NCI-H226 (cell line): ENCODE results near the gene GAL3ST3.
A peak's percentile ranks its signal among the peaks of the same experiment; 100 is the strongest.
"Not testable (repeated sequence)": the region's sequence is repeated elsewhere in the genome, so short reads cannot be mapped to it uniquely, and the experiment has no call there.

ENCODE experiments used
- DNase-seq: peaks from one replicate; pipeline ENCODE4 v3.0.0-alpha.2; 2015

The GAL3ST3 gene

GRCh38 chr11:66042996-66043906 is 5.7 kb downstream of the GAL3ST3 start:
- no peak for DNase-seq

GRCh38 chr11:66042227-66042995 is 6.5 kb downstream of the GAL3ST3 start:
- no peak for DNase-seq

DNA sequence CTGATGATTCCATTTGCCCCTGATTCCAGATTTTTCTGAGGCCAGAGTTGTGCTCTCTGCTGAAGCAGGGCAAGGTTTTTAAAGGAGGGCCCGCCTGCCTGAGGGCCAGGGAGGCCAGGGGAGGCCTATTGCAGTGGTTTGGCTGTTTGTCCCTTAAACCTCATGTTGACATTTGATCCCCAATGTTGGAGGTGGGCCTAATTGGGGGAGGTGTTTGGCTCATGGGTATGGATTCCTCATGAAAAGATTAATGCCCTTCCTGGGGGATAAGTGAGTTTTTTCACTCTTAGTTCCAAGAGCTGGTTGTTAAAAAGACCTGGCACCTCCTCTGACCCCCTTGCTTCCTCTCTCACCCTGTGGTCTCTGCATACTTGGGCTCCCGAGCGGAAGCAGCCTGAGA is 9.2 kb downstream of the GAL3ST3 start:
- DNase-seq: no peak

GRCh38 chr11:66037327-66037726 is 11.6 kb downstream of the GAL3ST3 start:
- DNase-seq: no peak

GRCh38 chr11:66036334-66036710 is 12.6 kb downstream of the GAL3ST3 start:
- no peak for DNase-seq

DNA sequence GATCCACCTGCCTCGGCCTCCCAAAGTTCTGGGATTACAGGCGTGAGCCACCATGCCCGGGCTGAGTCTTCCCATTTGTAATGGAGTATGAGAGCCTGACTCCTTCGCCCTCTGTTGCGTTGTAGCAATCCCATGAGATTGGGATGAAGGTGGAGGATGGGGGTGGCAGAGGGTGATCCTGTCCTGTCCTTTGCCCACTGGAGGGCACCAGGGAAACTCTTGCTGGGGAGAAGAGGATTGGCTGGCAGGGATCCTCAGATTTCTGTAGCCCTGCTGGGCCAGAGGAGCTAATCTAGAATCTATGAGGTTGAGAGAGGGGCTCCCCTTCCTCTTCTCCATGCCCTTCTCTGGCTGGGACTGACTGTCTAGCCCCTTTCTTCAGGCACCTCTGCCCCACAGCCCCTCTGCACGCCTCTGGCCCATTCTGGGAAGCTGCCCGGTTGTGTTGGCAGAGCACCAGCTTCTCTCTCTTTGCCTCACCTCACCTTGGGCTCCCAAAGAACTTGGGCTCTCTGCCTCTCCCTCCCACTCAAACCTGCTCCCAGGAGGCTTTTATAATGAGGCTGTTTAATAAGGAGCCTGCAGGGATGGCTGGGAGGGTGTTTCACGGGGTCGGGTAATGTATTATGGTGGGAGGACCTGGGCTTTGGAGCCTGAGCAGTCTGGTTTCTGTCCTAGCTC is 13.2 kb downstream of the GAL3ST3 start:
- no peak for DNase-seq

GRCh38 chr11:66032957-66033735 is 15.8 kb downstream of the GAL3ST3 start:
- no peak for DNase-seq

GRCh38 chr11:66026017-66026529 is 22.9 kb downstream of the GAL3ST3 start, which contains the start of gene CATSPER1:
Gene CATSPER1 (minus strand): TSS chr11:66026479. CDS start chr11:66026379, 100 bp downstream.
- DNase-seq: no peak

DNA sequence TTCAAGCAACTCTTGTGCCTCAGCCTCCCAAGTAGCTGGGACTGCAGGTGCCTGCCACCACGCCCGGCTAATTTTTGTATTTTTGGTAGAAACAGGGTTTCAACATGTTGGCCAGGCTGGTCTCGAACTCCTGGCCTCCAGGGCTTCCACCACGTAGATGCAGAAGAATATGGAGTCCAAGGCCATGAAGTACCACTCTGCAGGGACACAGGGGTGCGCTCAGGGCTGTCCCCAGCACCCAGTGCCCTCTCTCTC is 25.8 kb downstream of the GAL3ST3 start:
- DNase-seq: not testable (repeated sequence)

GRCh38 chr11:66022401-66023185 is 26.4 kb downstream of the GAL3ST3 start:
- DNase-seq: peak; percentile 58

- DNase-seq: peak; percentile 57
Measured at GRCh38 chr11:66020618-66021357, 28.2 kb downstream of the GAL3ST3 start.

DNA sequence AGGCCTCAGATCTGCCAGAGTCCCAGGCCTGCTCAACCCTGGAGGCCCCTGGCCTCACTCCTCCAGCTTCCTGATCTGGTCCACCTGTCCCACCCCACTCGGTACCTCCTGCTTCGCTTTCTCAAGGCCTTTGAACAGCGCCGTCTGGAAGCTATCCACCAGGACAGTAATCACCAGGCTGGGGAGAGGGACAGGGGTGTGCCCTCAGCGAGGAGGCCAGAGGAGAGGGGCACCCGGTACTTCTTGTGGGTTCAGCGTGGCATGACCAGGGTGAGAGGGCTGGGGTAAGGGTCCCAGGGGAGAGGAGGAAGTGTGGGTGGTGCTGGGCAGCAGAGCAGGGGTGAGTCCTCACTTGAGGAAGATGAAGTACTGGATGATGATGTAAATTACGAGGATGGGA is 28.7 kb downstream of the GAL3ST3 start:
- no peak for DNase-seq

DNA sequence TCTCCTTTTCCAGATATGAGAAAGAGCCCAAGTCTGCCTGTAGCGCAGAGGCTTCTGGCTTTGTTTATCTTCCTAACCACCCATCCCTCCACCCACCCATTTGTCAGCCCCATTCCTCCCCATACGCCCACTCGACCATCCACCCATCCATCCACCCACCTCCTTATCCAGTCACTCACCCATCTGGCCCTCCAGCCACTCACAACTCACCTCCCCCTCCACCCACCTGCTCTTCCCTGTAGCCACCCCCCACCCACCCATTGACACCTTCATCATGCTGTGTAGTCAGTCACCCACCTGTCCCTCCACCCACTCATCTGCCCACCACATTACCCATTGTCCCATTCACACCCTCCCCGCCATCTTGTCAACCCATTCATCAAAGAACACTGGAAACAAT is 31.6 kb downstream of the GAL3ST3 start:
- no peak for DNase-seq

DNA sequence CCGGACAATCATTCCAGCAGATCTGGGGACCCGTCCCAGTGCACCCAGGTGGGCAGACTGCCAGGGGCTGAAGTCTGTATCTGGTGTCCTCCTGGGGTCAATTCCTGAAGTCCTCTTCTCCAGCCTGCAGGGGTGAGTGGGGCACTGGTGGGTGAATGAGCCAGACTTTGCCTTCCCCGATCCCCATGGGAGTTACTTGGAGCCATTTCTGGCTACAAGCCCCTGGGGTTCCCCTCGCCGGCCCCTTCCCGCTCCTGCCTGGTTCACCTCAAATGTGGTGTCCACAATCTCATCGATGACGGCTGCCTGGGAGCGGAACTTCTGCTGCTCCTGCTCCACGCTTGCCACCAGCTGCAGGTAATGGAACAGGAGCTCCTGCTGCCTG is 32.2 kb downstream of the GAL3ST3 start:
- DNase-seq: no peak

DNA sequence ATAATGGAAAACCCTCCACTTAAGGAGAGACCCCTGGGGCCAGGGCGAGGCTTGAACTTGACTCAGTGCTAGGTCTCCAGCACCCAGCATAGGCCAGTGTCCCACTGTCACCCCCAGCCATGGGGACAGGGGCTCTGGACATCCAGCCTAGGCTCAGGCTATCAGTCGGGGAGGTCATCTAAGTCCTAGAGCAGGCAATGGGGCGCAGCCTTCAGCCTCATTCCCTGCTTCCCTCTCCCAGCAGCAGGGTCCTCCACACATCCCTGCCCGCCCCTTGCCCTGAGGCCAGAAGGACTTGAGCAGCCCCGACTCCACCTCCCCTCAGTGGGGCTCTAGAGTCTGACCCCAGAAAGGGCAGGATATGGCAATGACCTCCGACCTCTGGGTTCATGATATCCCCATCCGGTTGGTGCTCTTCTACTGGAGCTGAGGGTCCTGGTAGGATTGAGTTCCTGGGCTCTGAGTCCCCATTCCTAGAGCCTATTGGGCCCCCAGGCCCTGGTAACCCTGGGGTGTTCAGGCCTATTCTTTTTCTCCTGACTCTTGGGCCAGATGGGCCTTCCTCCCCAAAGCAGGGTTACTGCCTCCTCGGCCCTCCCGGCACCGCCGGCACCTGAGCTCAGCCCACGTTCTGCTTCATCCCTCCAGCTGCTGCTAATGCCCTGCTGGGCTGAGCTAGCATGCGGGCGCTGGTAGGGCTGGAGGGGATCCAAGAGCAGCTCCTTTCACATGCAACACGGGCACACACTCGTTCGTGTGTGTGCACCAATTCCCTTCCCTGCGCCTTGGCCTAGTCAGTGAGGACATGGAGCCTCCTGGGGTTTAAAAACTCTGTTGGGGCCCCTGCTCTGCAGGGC is 32.8 kb downstream of the GAL3ST3 start:
- DNase-seq: no peak

GRCh38 chr11:66015454-66015881 is 33.5 kb downstream of the GAL3ST3 start:
- peak; percentile 61 for DNase-seq

DNA sequence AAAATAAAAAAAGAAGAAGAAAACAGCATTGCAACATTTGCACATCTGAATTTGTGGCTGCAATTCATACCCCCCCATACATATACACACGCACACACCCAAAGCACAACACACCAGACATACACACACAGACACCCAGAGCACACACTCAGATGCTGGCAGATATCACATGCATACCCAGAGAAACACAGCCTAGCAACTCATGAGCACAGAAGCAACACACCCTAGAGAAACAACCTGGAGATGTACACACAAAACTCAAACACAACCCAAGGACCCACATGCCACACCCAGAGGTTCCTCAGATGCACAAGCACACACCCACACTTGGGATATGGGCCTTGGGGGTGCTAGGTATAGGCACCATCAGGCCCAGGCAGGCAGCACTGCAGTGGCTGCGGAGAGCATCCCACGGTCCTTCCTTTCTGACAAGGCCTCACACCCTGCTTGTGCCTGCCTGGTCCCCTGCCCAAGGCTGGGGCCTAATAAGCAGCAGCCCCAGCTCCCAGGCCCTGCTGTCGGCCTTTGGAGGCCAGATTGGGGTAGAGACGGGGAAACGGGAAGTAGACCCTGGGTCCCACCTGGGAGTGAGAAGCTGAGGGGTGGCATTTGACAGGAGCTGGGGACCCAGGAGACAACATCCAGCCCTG is 34.0 kb downstream of the GAL3ST3 start:
- DNase-seq: no peak

- no peak for DNase-seq
Measured at GRCh38 chr11:66013762-66014100, 35.2 kb downstream of the GAL3ST3 start.

DNA sequence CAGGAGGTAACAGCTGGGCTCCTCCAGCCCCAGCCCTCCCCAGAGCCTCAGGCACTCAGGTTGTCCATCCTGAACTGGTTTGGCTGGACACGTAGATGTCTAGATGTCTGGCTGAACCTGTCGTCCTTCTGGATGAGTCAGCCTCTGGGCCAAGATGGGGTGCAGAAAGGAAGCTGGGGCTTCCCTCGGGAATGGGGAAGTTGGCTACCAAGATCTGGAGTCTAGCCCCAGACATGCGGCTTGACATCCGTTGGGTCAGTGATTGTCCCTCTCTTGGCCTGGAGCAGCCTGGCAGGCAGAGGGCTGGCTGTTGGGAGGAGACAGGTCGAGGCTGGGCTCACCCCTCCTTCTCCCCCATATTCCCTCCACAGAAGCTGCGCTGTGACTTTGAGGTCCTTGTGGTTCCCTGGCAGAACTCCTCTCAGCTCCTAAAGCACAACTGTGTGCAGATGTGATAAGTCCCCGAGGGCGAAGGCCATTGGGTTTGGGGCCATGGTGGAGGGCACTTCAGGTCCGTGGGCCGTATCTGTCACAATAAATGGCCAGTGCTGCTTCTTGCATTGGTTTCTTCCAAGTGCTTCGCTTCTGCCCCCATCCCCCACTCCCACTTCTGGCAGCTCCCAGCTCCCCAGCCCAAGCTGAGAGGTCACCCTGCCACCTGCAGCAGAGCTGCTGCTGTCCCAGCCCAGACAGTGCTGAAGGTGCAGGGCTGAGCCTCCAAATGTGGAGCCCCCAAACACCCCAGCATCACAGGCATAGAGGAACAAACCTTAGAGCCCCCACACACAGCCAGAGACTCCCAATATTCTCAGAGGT is 35.8 kb downstream of the GAL3ST3 start:
- peak; percentile 56 for DNase-seq
